ENCODE results near the gene CERS4.

The CERS4 gene, protein sequence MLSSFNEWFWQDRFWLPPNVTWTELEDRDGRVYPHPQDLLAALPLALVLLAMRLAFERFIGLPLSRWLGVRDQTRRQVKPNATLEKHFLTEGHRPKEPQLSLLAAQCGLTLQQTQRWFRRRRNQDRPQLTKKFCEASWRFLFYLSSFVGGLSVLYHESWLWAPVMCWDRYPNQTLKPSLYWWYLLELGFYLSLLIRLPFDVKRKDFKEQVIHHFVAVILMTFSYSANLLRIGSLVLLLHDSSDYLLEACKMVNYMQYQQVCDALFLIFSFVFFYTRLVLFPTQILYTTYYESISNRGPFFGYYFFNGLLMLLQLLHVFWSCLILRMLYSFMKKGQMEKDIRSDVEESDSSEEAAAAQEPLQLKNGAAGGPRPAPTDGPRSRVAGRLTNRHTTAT

DNA sequence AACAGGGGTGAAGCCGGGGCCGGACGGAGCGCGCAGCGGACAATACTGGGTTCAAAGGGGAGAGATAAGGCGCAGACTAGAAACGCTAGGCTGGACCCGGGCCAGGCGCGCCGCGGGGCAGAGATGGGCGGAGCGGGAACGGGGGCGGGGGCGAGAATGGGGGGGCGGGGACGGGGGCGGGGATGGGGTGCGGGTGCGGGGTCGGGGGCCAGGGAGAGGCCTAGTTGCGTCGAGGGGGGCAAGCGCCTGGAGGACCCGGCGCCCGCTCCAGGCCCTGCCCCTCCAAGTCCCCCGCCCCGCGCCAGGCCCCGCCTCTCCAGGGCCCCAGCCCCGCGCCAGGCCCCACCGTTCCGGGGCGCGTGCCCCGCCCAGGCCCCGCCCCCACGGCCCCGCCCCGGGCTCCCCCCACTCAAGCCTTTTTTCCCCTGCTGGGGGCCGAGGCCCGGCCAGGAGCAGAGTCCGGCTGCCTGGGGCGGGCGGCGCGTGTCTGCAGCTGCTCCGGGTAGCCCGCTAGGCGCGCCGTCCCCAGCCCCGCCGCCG is at the start of gene CERS4:
TSS of gene CERS4 (plus strand) at position 449 of the 540 bp plus-strand sequence. CDS start 41,707 bp downstream, outside the sequence.
- TF ChIP-seq, protein P1, sequence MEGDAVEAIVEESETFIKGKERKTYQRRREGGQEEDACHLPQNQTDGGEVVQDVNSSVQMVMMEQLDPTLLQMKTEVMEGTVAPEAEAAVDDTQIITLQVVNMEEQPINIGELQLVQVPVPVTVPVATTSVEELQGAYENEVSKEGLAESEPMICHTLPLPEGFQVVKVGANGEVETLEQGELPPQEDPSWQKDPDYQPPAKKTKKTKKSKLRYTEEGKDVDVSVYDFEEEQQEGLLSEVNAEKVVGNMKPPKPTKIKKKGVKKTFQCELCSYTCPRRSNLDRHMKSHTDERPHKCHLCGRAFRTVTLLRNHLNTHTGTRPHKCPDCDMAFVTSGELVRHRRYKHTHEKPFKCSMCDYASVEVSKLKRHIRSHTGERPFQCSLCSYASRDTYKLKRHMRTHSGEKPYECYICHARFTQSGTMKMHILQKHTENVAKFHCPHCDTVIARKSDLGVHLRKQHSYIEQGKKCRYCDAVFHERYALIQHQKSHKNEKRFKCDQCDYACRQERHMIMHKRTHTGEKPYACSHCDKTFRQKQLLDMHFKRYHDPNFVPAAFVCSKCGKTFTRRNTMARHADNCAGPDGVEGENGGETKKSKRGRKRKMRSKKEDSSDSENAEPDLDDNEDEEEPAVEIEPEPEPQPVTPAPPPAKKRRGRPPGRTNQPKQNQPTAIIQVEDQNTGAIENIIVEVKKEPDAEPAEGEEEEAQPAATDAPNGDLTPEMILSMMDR (IDR thresholded peaks at IDR 0.05; ENCODE audit: borderline replicate concordance, insufficient read depth, low read depth, low read length): no peak
- peak within 1 kb of the TSS; percentile 86 for H3K4me3 ChIP-seq (ENCODE audit: low read depth, low read length)

GRCh38 chr19:8161135-8161646 is 48.0 kb upstream of the CERS4 start:
- TF ChIP-seq, protein P1 (IDR thresholded peaks at IDR 0.05; ENCODE audit: borderline replicate concordance, insufficient read depth, low read depth, low read length): no peak
- no peak overlapping the region for H3K4me3 ChIP-seq (ENCODE audit: low read depth, low read length)

GRCh38 chr19:8163759-8164158 is 45.4 kb upstream of the CERS4 start:
- TF ChIP-seq, protein P1 (IDR thresholded peaks at IDR 0.05; ENCODE audit: borderline replicate concordance, insufficient read depth, low read depth, low read length): no peak

GRCh38 chr19:8167985-8168384 is 41.2 kb upstream of the CERS4 start:
- TF ChIP-seq, protein P1 (IDR thresholded peaks at IDR 0.05; ENCODE audit: borderline replicate concordance, insufficient read depth, low read depth, low read length): no peak
- H3K4me3 ChIP-seq (ENCODE audit: low read depth, low read length): no peak overlapping the region

More at GRCh38 chr19:8163759-8164158, 45.4 kb upstream of the CERS4 start:
- H3K4me3 ChIP-seq (ENCODE audit: low read depth, low read length): no peak overlapping the region

DNA sequence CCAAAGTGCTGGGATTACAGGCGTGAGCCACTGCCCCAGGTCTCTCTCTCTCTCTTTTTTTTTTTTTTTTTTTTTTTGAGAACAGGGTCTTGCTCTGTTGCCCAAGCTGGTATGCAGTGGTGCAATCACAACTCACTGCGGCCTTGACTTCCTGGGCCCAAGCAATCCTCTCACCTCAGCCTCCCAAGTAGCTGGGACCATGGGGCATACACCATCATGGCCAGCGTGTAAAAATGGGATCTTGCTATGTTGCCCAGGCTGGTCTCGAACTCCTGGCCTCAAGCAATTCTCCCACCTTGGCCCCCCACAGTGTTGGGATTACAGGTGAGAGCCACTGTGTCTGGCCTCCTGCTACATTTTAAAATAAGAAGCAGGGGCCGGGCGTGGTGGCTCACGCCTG is 40.6 kb upstream of the CERS4 start:
- no peak overlapping the region for H3K4me3 ChIP-seq (ENCODE audit: low read depth, low read length)
- TF ChIP-seq, protein P1 (IDR thresholded peaks at IDR 0.05; ENCODE audit: borderline replicate concordance, insufficient read depth, low read depth, low read length): no peak

DNA sequence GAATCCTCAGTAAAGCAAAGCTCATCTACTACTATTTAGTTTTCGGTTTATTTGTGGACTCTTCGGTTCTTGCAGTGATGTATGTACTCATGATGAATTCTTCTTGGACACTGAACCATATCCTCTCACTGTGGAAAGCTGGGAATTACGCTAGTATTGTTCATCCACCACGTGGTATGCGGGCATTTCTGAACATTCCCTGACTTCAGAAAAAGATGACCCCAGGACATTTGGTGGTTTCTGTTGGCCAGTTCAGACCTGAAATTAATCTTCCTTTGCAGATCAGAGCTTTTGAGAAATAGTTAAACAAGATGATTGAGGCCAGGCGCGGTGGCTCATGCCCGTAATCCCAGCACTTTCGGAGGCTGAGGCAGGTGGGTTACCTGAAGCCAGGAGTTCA is 34.5 kb upstream of the CERS4 start:
- TF ChIP-seq, protein P1 (IDR thresholded peaks at IDR 0.05; ENCODE audit: borderline replicate concordance, insufficient read depth, low read depth, low read length): no peak
- H3K4me3 ChIP-seq (ENCODE audit: low read depth, low read length): no peak overlapping the region

All from GM12875 (cell line).